Lung (tissue), 12 donors: ENCODE measurements around the gene COL13A1. TPM values are rescaled to one million over a fixed set of nuclear protein-coding genes. Genes with fewer than 3 reads are reported as not detected.

Experiments used
- ATAC-seq: fragments of 200-7000 bp; cut with Tn5 transposase; one replicate; pipeline ENCODE4 v1.9.1; 2020; ENCODE audit warnings: moderate number of reproducible peaks; ENCODE audit not compliant: insufficient read depth, low FRiP score
- DNase-seq, 3 donors: peaks; one replicate each; pipeline ENCODE4 v3.0.0-alpha.2; 2013 to 2017
- H3K27ac ChIP-seq, 2 donors: one replicate each; pipeline ENCODE4 v1.5.1; 2013; ENCODE audit warnings: mild to moderate bottlenecking in 2 of 2, moderate library complexity in 2 of 2, control low read depth in 1 of 2, inconsistent platforms in 1 of 2, low read depth in 1 of 2, low read length in 1 of 2
- H3K27me3 ChIP-seq, 3 donors: one replicate each; pipeline ENCODE4 v1.5.1; 2013; ENCODE audit warnings: low read length in 2 of 3; ENCODE audit not compliant: control insufficient read depth in 3 of 3, insufficient read depth in 3 of 3
- H3K36me3 ChIP-seq, 4 donors: one replicate each; pipeline ENCODE4 v1.5.1; 2013; ENCODE audit warnings: low read length in 4 of 4, mild to moderate bottlenecking in 1 of 4, moderate library complexity in 1 of 4; ENCODE audit not compliant: control insufficient read depth in 4 of 4, insufficient read depth in 4 of 4
- H3K4me1 ChIP-seq, 5 donors: one replicate each; pipeline ENCODE4 v1.5.1; 2013; ENCODE audit warnings: low read length in 5 of 5, mild to moderate bottlenecking in 2 of 5, moderate library complexity in 1 of 5; ENCODE audit not compliant: control insufficient read depth in 5 of 5, insufficient read depth in 5 of 5
- H3K4me3 ChIP-seq: one replicate; pipeline ENCODE4 v1.5.1; 2013; ENCODE audit warnings: mild to moderate bottlenecking, control low read depth, moderate library complexity
- H3K9ac ChIP-seq, 2 donors: one replicate each; pipeline ENCODE4 v1.5.1; 2013; ENCODE audit warnings: low read length in 2 of 2, control low read depth in 1 of 2; ENCODE audit not compliant: insufficient read depth in 1 of 2
- H3K9me3 ChIP-seq, 4 donors: one replicate each; pipeline ENCODE4 v1.5.1; 2013; ENCODE audit warnings: low read length in 3 of 4, mild to moderate bottlenecking in 1 of 4, moderate library complexity in 1 of 4; ENCODE audit not compliant: control insufficient read depth in 4 of 4, insufficient read depth in 3 of 4
- WGBS, 2 donors: extraction: QIAGEN DNeasy Blood & Tissue Kit; methylation state at CpG; one replicate each; pipeline ENCODE4 v1.1.7; 2013; 5-methylcytosine and 5-hydroxymethylcytosine counted together
- polyA plus RNA-seq, 2 donors: library from polyadenylated mRNA; stranded (reverse); fragments of 200-250 nt; gene quantifications; one replicate each; pipeline ENCODE4 v1.2.1, GENCODE V29; 2013
- total RNA-seq, 2 donors: library from RNA; depleted of rRNA in 1 of 2; stranded (reverse); fragments of >200 nt in 1 of 2; gene quantifications; one replicate each; pipeline ENCODE4 v1.2.1, GENCODE V29; 2014 to 2021
- TF ChIP-seq, protein P1 (sequence below): IDR thresholded peaks from 2 replicates; pipeline ENCODE4 v1.5.1; 2012; ENCODE audit warnings: mild to moderate bottlenecking; ENCODE audit errors: control extremely low read depth, extremely low read depth
- donor health status: control.
- donor health status: control.
- donor health status: Bipolar disorder and iron deficiency.
- donor health status: healthy.
- donor health status: DM: yes; HTN: yes; CAD: no.

COL13A1 gene
- total and polyA plus RNA-seq, 4 donors = 2.7 to 42.1 (median 5.6) TPM

DNA sequence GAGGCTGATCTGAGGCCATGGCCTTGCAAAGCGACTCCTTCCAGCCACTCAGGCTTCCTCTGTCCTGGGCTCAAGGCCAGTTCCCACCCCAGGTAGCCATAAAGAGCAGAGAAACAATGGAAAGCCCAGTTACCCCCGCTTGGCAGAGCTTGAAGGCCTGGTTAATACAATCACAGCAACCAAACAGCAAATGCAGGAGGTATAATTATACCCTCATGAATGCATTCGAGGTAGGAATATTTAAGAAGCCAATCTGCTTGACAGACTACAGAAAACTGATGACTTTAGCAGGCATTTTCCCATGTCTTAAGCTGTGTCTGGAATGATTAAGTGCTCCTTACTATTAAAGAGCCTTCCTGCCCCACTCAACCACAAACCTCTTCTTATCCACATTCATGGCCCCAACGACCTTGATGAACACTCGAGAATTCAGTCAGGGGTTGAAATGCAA, 136.9 kb downstream of the COL13A1 start:
- DNase-seq (no peak), ATAC-seq (no peak)
- no peaks in the 10 kb centered on the region for H3K4me1 ChIP-seq
- H3K9me3 ChIP-seq = peaks cover 0 to 7% (median 0%) of the 10 kb centered on the region in 4 donors
- H3K27ac ChIP-seq = no peak overlapping the region
- no peaks in the 10 kb centered on the region for H3K27me3 ChIP-seq
- H3K36me3 ChIP-seq = peaks cover 0 to 13% (median 4%) of the 10 kb centered on the region in 4 donors
- TF ChIP-seq, protein P1, sequence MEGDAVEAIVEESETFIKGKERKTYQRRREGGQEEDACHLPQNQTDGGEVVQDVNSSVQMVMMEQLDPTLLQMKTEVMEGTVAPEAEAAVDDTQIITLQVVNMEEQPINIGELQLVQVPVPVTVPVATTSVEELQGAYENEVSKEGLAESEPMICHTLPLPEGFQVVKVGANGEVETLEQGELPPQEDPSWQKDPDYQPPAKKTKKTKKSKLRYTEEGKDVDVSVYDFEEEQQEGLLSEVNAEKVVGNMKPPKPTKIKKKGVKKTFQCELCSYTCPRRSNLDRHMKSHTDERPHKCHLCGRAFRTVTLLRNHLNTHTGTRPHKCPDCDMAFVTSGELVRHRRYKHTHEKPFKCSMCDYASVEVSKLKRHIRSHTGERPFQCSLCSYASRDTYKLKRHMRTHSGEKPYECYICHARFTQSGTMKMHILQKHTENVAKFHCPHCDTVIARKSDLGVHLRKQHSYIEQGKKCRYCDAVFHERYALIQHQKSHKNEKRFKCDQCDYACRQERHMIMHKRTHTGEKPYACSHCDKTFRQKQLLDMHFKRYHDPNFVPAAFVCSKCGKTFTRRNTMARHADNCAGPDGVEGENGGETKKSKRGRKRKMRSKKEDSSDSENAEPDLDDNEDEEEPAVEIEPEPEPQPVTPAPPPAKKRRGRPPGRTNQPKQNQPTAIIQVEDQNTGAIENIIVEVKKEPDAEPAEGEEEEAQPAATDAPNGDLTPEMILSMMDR = no peak
- H3K4me3 ChIP-seq = no peak overlapping the region
- H3K9ac ChIP-seq = no peak overlapping the region
- WGBS, 2 donors = 52 to 62% methylated on average over 5 of the region's 5 CpGs

- no peaks in the 10 kb centered on the region for H3K27me3 ChIP-seq
- H3K4me3 ChIP-seq = no peak overlapping the region
- TF ChIP-seq, protein P1 = no peak
- ATAC-seq = no peak
- no peaks in the 10 kb centered on the region for H3K4me1 ChIP-seq
- H3K36me3 ChIP-seq = peaks cover 0 to 13% (median 4%) of the 10 kb centered on the region in 4 donors
- DNase-seq = no peak
- 58 to 69% methylated on average over 3 of the region's 3 CpGs for WGBS, 2 donors
- no peak overlapping the region for H3K9ac ChIP-seq
- H3K27ac ChIP-seq = no peak overlapping the region
- peaks cover 0 to 7% (median 0%) of the 10 kb centered on the region in 4 donors for H3K9me3 ChIP-seq
These were observed 137.4 kb downstream of the COL13A1 start for GRCh38 chr10:69939061-69939460.

DNA sequence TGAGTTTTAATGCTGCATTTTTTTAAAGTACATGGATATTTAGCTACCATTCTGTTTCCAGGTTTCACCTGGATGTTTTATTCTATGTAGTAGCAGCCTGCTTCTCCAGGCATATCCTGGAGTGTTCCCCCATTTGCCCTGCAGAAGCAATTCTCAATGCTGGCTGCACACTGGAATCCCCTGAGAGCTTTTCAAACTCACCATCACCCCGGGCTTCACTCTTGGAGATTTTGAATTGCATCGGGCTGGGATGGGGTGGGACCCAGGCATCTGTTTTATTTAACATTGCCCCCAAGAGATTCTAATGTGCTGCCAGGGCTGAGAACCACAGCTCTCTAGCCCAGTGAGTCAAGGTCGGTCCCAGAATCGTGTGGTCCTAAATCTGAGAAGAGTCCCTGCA, 137.8 kb downstream of the COL13A1 start:
- Histone ChIP-seq H3K4me3 (no peak overlapping the region), H3K4me1 (no peaks in the 10 kb centered on the region), H3K27me3 (no peaks in the 10 kb centered on the region), H3K9me3 (peaks cover 0 to 7% (median 0%) of the 10 kb centered on the region in 4 donors), H3K36me3 (peaks cover 0 to 13% (median 4%) of the 10 kb centered on the region in 4 donors), H3K27ac (no peak overlapping the region), H3K9ac (no peak overlapping the region)
- TF ChIP-seq, protein P1 = no peak
- no peak for ATAC-seq
- DNase-seq = no peak
- 88 to 92% methylated on average over 4 of the region's 4 CpGs for WGBS, 2 donors

DNA sequence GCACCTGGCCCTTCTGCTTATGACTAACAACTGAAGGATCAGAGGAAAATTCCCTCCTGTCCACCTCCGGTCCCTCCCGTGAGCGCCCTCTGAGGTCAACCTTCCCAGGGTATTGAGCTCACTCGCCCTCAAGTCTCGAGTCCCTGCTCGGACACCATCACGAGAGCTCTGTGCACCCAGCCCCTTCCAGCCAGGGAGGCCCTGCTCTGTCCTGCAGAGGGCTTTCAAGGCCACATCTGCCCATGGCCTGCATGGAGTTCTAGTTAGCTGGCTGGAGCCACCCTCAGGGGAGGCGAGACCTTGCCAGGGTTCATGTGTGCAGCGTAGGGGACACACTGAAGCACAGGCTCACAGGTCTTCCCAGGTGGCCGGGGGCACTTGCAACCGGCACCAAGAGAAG, 140.0 kb downstream of the COL13A1 start:
- Histone ChIP-seq H3K27ac (no peak overlapping the region), H3K9ac (no peak overlapping the region), H3K4me3 (no peak overlapping the region), H3K36me3 (peaks cover 0 to 13% (median 4%) of the 10 kb centered on the region in 4 donors), H3K9me3 (peaks cover 0 to 7% (median 0%) of the 10 kb centered on the region in 4 donors), H3K4me1 (no peaks in the 10 kb centered on the region), H3K27me3 (no peaks in the 10 kb centered on the region)
- ATAC-seq (no peak), DNase-seq (no peak)
- 93 to 94% methylated on average over 11 of the region's 11 CpGs for WGBS, 2 donors
- TF ChIP-seq, protein P1 = no peak
